ENCODE results near the gene ENTREP1.
"Not testable (repeated sequence)": the region's sequence is repeated elsewhere in the genome, so short reads cannot be mapped to it uniquely, and the experiment has no call there.

The ENTREP1 gene, protein sequence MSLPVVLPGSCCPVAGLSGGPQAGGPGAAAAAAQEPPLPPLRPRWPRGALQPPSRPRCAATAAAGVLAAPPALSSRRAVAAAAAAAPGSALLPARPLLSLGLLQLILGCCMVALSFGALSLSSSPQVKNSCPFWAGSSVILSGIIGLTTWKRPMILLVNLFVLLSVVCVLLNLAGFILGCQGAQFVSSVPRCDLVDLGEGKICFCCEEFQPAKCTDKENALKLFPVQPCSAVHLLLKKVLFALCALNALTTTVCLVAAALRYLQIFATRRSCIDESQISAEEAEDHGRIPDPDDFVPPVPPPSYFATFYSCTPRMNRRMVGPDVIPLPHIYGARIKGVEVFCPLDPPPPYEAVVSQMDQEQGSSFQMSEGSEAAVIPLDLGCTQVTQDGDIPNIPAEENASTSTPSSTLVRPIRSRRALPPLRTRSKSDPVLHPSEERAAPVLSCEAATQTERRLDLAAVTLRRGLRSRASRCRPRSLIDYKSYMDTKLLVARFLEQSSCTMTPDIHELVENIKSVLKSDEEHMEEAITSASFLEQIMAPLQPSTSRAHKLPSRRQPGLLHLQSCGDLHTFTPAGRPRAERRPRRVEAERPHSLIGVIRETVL

DNA sequence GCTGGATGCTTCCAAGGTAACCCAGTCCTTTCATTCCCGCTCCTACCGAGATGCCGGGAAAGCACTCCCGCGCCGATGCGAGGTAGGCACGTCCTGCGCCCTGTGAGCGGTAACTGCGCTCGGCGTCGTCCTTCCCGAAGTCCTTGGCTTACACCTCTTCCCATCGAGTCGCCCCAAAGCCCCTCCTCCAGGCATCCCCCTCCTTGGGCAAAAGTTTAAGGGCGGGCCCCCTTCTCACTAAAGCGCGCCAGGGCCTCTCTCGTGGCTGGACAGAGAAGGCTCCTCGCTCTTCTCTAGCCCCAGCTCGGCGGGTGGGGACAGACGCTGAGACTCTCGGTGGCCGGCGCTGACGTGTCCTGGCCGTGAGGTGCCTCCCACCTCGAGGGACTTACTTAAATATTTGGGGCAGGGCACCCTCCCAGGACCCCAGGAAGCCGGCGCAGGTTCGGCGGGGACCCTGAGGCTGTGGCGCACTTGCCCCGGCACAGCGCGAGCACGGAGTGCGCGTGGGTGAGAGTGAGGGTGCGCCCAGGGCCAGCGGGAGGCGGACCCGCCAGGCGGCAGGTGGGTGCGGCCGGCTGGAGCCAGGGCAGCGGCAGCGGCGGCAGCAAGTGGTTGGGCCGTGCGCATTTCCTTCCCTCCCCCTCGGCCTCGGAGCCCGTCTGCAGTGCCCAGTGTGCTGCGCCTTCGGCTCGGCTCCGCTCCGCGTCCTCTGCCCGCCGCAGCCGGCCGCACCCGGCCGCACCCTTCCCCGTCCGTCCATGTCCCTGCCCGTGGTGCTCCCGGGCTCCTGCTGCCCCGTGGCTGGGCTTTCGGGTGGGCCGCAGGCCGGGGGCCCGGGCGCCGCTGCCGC is at the start of gene ENTREP1:
TSS of gene ENTREP1 (plus strand) at position 667 of the 853 bp plus-strand sequence. CDS start at position 762, 95 bp downstream.
- no peak for DNase-seq (ENCODE audit: low read depth)

DNA sequence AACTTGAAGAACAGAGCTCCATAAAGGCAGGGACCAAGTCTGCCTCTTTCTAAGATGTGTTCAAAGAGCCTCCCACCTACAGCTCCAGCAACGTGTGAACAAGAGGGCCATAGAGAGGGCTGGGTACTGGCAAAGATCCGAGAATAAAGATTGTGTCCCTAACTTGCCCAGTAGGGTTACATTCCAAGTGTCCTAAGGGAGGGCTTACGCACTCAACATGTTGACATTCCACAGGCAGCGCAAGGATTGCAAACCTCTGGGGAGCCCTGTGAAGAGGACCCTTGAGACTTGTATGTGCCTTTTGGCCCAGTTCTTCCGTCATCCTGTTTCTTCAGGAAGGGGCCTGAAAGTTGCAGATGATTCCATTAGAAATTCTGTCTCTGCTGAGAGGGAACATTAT is 48.2 kb upstream of the ENTREP1 start:
- no peak for DNase-seq (ENCODE audit: low read depth)

DNA sequence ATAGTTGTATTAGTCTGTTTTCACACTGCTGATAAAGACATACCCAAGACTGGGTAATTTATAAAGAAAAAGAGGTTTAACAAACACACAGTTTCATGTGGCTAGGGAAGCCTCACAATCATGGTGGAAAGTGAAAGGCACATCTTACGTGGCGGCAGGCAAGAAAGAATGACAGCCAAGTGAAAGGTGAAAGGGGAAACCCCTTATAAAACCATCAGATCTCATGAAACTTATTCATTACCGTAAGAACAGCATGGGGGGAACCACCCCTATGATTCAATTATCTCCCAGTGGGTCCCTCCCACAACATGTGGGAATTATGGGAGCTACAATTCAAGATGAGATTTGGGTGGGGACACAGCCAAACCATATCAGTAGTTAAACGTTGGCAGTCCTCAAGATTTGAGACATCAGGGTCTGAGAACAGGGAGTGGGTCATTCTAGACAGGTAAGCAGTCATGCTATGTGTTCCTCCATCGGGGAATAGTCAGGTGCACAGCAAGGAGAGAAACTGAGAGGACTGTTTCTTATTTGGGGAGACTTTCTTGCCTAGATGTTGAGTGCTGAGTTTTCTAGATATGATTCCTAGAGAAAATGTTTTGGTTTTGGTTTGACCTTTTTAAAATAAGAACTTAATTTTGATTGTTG is 45.8 kb upstream of the ENTREP1 start:
- DNase-seq (ENCODE audit: low read depth): no peak

DNA sequence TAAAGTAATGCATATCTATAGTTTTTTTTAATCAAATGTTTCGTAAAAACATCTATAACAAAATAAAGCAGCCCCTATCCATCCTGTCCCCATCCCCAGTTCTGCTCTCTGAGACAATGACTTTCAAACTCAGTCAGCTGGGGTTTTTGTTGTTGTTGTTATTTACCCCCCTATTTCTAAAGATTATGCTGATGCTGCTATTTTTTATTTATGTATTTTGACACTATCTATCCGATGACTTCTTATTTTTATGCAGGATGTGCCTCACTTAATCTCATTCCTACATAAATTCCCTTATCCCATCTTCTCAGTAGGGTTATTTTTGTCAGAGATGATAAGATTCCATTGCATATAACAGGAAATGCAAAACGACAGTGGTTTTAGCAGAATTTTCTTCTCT is 45.3 kb upstream of the ENTREP1 start:
- DNase-seq (ENCODE audit: low read depth): no peak

DNA sequence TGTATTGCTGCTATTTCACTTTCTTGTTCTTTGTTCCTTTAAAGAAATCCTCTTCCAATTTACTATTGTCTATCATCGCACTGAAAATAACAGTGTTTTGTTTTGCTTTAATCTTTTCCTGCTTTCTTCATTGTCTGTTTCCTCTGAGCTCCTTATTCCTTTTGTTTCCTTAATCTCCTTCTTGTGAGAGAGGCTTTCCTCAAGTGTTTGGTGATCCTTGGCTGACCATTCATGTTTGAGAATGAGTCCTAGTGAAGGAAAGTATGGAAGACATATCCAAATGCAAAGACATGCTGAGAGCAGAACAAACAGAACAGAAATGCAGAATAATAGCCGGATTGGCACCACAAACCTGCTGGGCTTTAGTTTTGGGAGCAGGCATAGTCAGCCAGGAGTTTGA is 42.0 kb upstream of the ENTREP1 start:
- no peak for DNase-seq (ENCODE audit: low read depth)

DNA sequence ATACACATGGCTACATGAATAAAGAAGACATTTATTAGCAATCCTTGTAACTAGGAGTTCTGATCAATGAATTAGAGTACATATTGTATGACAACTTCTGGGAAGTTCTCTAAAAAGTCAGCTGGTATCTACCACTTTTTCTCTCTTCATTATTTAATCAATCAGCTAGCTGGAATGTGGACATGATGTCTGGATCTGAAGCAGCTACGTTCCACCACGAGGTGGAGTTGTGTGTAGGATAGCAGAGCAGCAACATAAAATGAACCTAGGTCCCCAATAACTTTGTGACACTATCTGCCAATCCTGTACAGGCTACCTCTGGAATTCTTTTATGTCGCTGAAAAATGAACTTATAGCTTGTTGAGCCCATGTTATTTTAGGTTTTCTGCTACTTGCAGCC is 32.9 kb upstream of the ENTREP1 start:
- DNase-seq (ENCODE audit: low read depth): no peak

DNA sequence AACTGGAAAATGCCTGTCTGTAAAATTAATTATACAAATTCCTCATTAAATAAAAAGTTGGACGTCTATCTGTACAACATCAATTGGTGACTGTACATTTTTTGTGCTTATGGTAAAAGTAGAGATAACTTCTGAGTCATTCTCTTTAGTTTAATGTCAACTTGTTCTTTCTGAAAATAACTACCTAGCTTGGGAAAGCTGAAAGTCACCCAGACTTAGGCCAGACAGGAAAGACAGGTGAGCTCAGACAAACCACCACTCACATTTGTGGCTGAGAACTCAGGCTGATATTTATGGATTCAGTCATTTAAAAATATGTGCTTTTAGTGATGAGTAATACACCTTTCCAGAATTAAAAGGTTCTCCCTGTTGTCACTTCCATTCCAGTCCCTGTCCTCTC is 31.9 kb upstream of the ENTREP1 start:
- no peak for DNase-seq (ENCODE audit: low read depth)

DNA sequence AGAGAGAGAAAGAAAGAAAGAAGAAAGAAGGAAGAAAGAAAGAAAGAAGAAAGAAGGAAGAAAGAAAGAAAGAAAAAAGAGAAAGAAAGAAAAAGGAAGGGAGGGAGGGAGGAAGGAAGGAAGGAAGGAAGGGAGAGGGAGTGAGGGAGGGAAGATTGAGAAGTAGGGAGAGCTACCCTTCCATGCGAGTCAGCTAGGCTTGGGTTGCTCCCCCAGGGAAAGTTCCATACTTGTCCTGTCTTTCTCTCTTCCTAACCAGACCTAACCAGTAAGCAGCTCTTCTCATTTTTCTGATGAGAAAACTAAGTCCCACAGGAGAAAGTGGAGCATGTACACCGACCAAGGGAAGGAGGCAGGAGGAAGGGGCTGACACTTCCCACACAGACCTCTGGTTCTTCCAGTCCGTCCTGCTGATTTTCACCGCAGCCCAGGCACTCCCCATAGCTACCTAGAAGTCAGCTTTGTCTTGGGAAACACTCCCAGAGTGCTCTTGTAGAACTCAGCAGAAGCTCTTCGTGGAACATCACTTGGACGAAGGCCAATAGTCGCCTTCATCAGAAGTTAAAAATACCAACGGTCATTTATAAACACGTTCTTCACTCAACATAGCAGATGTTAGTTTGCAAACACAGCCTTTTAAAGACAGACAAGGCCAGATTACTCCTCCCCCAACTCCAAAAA is 29.0 kb upstream of the ENTREP1 start:
- DNase-seq (ENCODE audit: low read depth): no peak

DNA sequence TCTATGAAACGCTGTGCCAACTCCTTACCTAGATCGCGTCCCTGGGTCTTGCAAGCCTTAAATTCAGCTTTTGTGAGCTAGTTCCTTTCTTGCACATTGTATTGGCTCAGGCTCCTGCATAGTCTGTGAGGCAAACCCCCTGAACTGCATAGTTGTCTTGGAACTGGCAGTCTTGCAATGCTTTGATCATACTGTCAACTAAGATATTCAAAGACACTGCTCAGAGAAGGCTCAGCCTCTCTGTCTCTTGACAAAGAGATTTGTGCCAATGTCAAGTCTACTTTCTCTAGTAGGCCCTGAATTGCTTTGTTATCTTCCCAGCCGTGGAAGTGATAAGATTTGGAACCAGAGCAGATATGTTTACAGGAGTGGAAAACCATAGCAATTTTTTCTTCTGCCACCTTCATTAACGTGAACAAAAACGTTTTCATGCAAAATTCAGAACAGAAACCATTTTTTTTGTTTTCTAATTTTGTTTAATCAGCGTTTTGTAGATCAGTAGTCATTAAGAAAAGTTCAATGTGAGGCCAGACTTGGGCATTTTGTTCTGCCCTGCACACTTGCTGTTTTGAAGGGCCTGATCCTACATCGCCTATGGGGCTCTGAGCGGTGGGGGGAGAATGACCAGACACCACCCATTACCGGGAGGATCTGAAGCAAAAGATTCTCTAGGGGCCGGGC is 27.6 kb upstream of the ENTREP1 start:
- no peak for DNase-seq (ENCODE audit: low read depth)

DNA sequence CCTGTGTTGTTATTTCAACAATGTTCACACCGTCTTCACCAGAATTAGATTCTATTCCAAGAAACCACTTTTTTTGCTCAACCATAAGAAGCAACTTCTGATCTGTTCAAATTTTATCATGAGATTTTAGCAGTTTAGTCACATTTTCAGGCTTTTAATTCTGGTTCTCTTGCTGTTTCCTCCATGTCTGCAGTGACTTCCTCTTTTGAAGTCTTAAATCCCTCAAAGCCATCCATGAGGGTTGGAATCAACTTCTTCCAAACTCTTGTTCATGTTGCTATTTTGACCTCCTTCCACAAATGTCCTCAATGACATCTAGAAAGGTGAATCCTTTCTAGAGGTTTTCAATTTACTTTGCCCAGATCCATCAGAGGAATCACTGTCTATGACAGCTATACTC is 25.7 kb upstream of the ENTREP1 start:
- DNase-seq (ENCODE audit: low read depth): no peak

DNA sequence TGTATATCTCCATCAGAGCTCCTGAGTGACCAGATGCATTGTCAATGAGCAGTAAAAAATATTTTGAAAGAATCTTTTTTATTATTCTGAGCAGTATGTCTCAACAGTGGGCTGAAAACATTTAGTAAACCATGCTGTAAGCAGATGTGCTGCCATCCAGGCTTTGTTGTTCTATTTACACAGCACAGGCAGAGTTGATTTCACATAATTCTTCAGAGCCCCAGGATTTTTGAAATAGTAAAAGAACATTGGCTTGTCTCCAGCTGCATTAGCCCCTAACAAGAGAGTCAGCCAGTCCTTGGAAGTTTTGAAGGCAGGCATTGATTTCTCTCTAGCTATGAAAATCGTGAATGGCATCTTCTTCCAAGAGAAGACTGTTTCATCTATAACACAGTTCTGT is 25.2 kb upstream of the ENTREP1 start:
- no peak for DNase-seq (ENCODE audit: low read depth)

DNA sequence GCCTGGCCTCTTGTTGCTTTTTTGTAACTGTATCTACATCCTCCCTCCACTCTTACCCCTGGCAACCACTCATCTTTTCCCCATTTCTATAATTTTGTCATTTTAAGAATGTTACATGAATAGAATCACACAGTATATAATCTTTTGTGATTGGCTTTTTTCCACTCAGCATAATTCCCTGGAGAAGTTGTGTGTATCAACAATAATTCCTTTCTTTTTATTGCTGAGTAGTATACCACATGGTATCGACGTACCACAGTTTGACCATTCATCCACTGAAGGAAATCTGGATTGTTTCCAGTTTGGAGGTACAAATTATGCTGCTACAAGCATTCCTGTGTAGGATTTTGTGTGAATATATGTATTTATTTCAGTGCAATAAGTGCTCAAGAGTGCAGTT is 21.7 kb upstream of the ENTREP1 start:
- DNase-seq (ENCODE audit: low read depth): no peak

DNA sequence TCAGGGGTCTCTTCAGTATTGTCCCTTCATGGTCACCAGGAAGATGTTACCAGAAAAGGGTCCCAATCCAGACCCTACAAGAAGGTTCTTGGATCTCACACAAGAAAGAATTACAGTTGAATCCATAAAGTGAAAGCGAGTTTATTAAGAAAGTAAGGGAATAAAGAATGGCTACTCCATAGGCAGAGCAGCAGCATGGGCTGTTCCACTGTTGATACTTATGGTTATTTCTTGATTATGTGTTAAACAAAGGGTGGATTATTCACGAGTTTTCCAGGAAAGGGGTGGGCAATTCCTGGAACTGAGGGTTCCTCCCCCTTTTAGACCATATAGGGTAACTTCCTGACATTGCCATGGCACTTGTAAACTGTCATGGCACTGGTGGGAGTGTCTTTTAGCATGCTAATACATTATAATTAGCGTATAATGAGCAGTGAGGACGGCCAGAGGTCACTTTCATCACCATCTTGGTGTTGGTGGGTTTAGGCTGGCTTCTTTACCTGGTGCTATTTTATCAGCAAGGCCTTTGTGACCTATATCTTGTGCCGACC is 18.0 kb upstream of the ENTREP1 start:
- not testable (repeated sequence) for DNase-seq (ENCODE audit: low read depth)

DNA sequence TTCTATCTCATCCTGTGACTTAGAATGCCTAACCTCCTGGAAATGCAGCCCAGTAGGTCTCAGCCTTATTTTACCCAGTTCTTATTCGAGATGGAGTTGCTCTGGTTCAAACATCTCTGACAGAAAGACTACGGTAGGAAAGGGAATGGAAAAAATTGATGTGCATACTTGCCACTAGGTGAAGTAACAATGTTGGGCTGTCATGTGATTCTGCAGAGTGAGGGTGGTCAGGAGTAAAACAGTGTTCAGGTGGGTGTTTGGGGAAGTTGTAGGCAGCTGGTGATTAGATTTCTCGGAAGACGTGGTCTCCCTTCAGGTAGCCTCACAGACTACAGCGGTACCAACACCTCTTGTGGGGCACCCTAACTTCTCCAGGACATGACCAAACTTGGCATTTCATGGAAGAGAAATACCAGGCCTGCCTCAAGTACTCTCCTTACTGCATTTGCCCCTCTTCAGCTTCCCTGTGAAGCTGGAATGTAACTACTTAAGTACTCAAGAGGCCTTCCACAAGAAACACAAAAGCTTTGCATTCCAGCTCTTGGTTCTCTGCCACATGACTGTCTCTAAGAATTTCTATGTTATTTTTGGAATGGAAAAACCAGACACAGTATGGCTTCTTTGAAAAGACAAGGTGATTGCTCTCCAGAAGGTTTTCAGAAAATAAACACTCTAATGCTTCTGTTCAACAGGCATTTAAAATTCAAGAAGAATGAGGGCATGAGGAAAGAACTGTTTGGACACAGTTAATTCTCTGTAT is 17.4 kb upstream of the ENTREP1 start:
- DNase-seq (ENCODE audit: low read depth): peak; percentile 35

DNA sequence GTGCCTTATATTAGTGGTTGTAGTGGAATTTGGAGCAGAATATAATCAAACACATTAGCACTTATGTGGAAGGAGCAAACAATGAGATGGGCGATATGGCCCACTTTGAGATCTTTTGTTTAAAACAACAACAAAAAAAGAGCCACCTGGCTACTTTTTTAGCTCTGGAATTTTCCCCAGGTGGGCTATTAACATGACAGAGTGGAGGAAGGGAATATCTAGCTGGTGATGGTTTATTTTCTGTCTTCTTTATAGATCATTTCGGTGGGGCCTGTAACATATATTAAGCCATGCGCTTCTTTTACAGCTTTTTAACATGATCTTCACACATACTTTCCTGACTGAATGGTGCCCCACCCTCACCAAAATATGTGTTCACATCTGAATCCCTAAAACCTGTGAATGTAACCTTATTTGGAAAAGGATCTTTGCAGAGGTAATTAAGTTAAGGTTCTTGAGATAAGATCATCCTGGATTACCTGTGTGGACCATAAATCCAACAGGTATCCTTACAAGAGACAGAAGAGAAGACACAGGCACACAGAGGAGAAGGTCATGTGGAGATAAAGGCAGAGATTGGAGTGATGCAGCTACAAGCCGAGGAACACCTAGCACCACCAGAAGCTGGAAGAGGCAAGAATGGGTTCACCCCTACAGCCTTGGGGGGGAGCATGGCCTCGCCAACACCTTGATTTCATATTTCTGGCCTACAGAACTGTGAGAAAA is 16.6 kb upstream of the ENTREP1 start:
- no peak for DNase-seq (ENCODE audit: low read depth)

DNA sequence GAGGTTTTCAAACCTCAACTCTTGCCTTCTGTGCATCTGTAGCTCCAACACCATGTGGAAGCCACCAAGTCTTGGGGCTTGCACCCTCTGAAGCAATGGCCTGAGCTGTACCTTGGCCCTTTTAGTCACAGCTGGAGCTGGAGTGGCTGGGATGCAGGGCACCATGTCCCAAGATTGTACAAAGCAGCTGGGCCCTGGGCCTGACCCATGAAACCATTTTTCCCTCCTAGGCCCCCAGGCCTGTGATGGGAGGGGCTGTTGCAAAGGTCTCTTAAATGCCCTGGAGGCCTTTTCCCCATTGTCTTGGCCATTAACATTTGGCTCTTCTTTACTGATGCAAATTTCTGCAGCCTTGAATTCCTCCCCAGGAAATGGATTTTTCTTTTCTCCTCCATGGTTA is 11.8 kb upstream of the ENTREP1 start:
- DNase-seq (ENCODE audit: low read depth): no peak

DNA sequence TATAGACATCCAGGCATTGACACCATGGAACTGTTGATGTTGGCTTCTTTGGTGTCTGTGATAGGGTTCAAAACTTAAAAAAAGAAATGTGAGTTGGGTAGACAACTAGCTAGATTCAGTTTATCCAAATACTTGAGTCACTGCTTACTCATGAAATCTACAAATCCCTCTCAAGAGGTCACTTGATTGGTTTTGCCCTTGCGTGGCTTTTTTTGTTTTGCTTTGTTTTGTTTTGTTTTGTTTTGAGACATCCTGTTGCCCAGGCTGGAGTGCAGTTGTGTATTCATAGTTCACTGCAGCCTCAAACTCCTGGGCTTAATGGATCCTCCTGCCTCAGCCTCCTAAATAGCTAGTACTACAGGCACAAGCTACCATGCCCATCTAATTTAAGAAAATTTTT is 10.5 kb upstream of the ENTREP1 start:
- DNase-seq (ENCODE audit: low read depth): peak; percentile 22

DNA sequence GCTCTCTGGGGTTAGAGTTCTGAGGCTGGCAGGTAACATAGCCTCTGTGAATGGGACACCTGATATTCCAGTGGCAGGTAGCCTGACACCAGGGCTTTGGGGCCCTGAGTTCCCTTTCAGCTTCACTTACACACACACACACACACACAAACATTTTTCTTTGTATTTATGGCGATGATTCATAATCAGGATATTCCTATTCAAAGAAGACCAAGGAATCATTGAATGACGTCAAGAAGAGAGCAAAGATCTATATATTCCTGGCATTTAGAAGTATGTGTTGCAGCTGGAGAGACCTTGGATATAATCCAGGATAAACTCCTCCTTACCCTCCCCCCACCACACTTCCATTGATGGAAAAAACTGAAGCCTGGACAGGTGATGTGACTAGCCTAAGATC is 7.9 kb upstream of the ENTREP1 start:
- no peak for DNase-seq (ENCODE audit: low read depth)

DNA sequence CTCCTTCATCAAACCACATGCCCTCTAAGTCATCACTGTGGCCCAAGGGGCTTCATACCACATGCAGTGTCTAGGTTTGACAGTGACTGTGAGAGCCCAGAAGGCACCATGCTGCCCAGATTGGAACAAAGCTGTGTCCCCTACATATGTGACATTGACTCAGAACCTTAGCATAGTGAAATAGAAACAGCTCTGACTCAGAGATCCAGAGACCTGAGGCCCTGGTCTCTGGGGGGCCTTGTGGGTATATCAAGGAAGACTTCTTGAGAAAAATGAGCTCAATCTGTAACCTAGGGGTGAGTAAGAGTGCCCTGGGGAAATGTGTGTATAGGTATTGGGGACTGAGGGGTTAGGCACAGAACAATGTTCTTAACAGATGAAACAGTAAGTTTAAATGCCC is 7.1 kb upstream of the ENTREP1 start:
- no peak for DNase-seq (ENCODE audit: low read depth)

Data from stromal cell of bone marrow (primary cell).